Lung (tissue), 12 donors: Measurements from ENCODE around the gene KCNQ2. TPM values are rescaled to one million over a fixed set of nuclear protein-coding genes. Genes with fewer than 3 reads are reported as not detected.

Experiments used
- ATAC-seq: fragments of 200-7000 bp; cut with Tn5 transposase; one replicate; pipeline ENCODE4 v1.9.1; 2020; ENCODE audit warnings: moderate number of reproducible peaks; ENCODE audit not compliant: insufficient read depth, low FRiP score
- DNase-seq, 3 donors: peaks; one replicate each; pipeline ENCODE4 v3.0.0-alpha.2; 2013 to 2017
- H3K27ac ChIP-seq, 2 donors: one replicate each; pipeline ENCODE4 v1.5.1; 2013; ENCODE audit warnings: mild to moderate bottlenecking in 2 of 2, moderate library complexity in 2 of 2, control low read depth in 1 of 2, inconsistent platforms in 1 of 2, low read depth in 1 of 2, low read length in 1 of 2
- H3K27me3 ChIP-seq, 3 donors: one replicate each; pipeline ENCODE4 v1.5.1; 2013; ENCODE audit warnings: low read length in 2 of 3; ENCODE audit not compliant: control insufficient read depth in 3 of 3, insufficient read depth in 3 of 3
- H3K36me3 ChIP-seq, 4 donors: one replicate each; pipeline ENCODE4 v1.5.1; 2013; ENCODE audit warnings: low read length in 4 of 4, mild to moderate bottlenecking in 1 of 4, moderate library complexity in 1 of 4; ENCODE audit not compliant: control insufficient read depth in 4 of 4, insufficient read depth in 4 of 4
- H3K4me1 ChIP-seq, 5 donors: one replicate each; pipeline ENCODE4 v1.5.1; 2013; ENCODE audit warnings: low read length in 5 of 5, mild to moderate bottlenecking in 2 of 5, moderate library complexity in 1 of 5; ENCODE audit not compliant: control insufficient read depth in 5 of 5, insufficient read depth in 5 of 5
- H3K4me3 ChIP-seq: one replicate; pipeline ENCODE4 v1.5.1; 2013; ENCODE audit warnings: mild to moderate bottlenecking, control low read depth, moderate library complexity
- H3K9ac ChIP-seq, 2 donors: one replicate each; pipeline ENCODE4 v1.5.1; 2013; ENCODE audit warnings: low read length in 2 of 2, control low read depth in 1 of 2; ENCODE audit not compliant: insufficient read depth in 1 of 2
- H3K9me3 ChIP-seq, 4 donors: one replicate each; pipeline ENCODE4 v1.5.1; 2013; ENCODE audit warnings: low read length in 3 of 4, mild to moderate bottlenecking in 1 of 4, moderate library complexity in 1 of 4; ENCODE audit not compliant: control insufficient read depth in 4 of 4, insufficient read depth in 3 of 4
- CTCF ChIP-seq: IDR thresholded peaks from 2 replicates; pipeline ENCODE4 v1.5.1; 2012; ENCODE audit warnings: mild to moderate bottlenecking; ENCODE audit errors: control extremely low read depth, extremely low read depth
- WGBS, 2 donors: extraction: QIAGEN DNeasy Blood & Tissue Kit; methylation state at CpG; one replicate each; pipeline ENCODE4 v1.1.7; 2013; 5-methylcytosine and 5-hydroxymethylcytosine counted together
- polyA plus RNA-seq, 2 donors: library from polyadenylated mRNA; stranded (reverse); fragments of 200-250 nt; gene quantifications; one replicate each; pipeline ENCODE4 v1.2.1, GENCODE V29; 2013
- total RNA-seq, 2 donors: library from RNA; depleted of rRNA in 1 of 2; stranded (reverse); fragments of >200 nt in 1 of 2; gene quantifications; one replicate each; pipeline ENCODE4 v1.2.1, GENCODE V29; 2014 to 2021
- donor health status: control.
- donor health status: control.
- donor health status: Bipolar disorder and iron deficiency.
- donor health status: healthy.
- donor health status: DM: yes; HTN: yes; CAD: no.

Gene KCNQ2
- total and polyA plus RNA-seq, 4 donors: 0.18 to 6.8 (median 0.28) TPM; not detected in 1

- peaks cover 0 to 12% (median 5%) of the 10 kb centered on the region in 3 donors for H3K27me3 ChIP-seq
- no peak overlapping the region for H3K4me3 ChIP-seq
- DNase-seq (no peak), ATAC-seq (no peak)
- no peaks in the 10 kb centered on the region for H3K36me3 ChIP-seq
- WGBS, 2 donors: 78 to 92% methylated on average over 23 of the region's 23 CpGs
- no peak for TF ChIP-seq CTCF
- H3K4me1 ChIP-seq: no peaks in the 10 kb centered on the region
- peaks cover 0 to 12% (median 0%) of the 10 kb centered on the region in 4 donors for H3K9me3 ChIP-seq
- no peak overlapping the region for H3K9ac ChIP-seq
- no peak overlapping the region for H3K27ac ChIP-seq
These were observed 66.4 kb downstream of the KCNQ2 start for GRCh38 chr20:63406011-63406410.

- no peak overlapping the region for H3K9ac ChIP-seq
- H3K9me3 ChIP-seq: peaks cover 0 to 10% (median 0%) of the 10 kb centered on the region in 4 donors
- no peak for TF ChIP-seq CTCF
- no peak overlapping the region for H3K4me3 ChIP-seq
- H3K27me3 ChIP-seq: peaks cover 0 to 12% (median 5%) of the 10 kb centered on the region in 3 donors
- DNase-seq (peak in 1 of 3 donors; percentile 11), ATAC-seq (no peak)
- 60 to 67% methylated on average over 31 of the region's 31 CpGs for WGBS, 2 donors
- H3K27ac ChIP-seq: no peak overlapping the region
- H3K4me1 ChIP-seq: no peaks in the 10 kb centered on the region
- no peaks in the 10 kb centered on the region for H3K36me3 ChIP-seq
These were observed 67.2 kb downstream of the KCNQ2 start for GRCh38 chr20:63405102-63405730.

GRCh38 chr20:63404129-63405085, 68.0 kb downstream of the KCNQ2 start:
- DNase-seq: no peak
- H3K9me3 ChIP-seq: peaks cover 0 to 8% (median 0%) of the 10 kb centered on the region in 4 donors
- H3K9ac ChIP-seq: no peak overlapping the region
- 76 to 89% methylated on average over 30 to 34 of the region's 34 CpGs for WGBS, 2 donors
- no peaks in the 10 kb centered on the region for H3K36me3 ChIP-seq
- peaks cover 0 to 12% (median 5%) of the 10 kb centered on the region in 3 donors for H3K27me3 ChIP-seq
- TF ChIP-seq CTCF: no peak
- H3K4me3 ChIP-seq: no peak overlapping the region
- H3K27ac ChIP-seq: no peak overlapping the region
- no peaks in the 10 kb centered on the region for H3K4me1 ChIP-seq
- no peak for ATAC-seq
